Posterior cingulate gyrus (tissue), 11 donors: ENCODE results near the gene SLC6A19.

ENCODE experiments used
- DNase-seq, 10 donors: peaks; one replicate each; pipeline versions ENCODE4 v3.0.0 to v3.0.0-alpha.2; 2020 to 2021; ENCODE audit warnings: mixed read lengths in 3 of 10
- intact Hi-C: fragments of 100-400 bp; cut with DNase I; formaldehyde crosslinking; loops from one replicate; pipeline ENCODE4 v1.15.1; 2023

Gene SLC6A19

GRCh38 chr5:1187234-1187949, 14.0 kb upstream of the SLC6A19 start:
- intact Hi-C loops, result no loop called here
- DNase-seq, result peak in 7 of 10 donors; percentile 2 to 74 (median 21)

DNA sequence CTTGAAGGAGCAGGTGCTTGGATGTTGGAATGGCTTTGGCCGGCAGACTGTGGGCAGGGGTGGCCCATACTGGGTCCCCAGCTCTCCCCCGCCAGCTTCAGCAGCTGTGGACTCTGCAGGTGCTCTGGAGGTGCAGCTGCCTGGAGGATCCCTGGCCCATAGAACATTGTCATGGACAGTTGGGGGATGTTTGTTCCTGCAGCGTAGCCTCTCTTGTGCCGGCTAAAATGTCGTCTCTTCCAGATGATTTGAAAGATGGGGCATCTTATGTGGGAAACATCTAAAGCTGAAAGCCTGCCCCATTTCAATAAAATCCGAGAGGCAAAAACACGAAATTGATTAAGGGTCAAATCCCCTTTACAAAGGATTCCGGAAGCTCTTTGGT, 13.5 kb upstream of the SLC6A19 start:
- intact Hi-C loops, result no loop called here
- peak in 3 of 10 donors; percentile 2 to 44 (median 31) for DNase-seq

GRCh38 chr5:1188464-1188863, 12.9 kb upstream of the SLC6A19 start:
- intact Hi-C loops, result no loop called here
- DNase-seq, result peak in 4 of 10 donors; percentile 1 to 35 (median 8)

DNA sequence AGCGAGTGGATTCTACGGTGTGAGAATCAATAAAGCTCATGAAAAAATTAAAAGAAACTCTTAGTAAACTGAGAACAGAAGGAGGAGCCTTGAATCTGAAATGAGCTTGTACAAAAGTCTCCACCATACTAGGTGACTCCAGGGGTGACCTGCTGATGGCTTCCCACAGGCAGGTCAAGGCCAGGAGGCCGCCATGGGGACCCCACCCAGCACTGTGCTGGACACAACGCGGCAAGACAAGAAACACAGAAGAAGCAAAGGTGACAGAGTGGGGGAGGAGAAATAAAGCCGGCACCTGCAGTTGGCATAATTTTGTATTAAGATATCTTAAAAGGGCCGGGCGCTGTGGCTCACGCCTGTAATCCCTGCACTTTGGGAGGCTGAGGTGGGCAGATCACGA, 12.1 kb upstream of the SLC6A19 start:
- DNase-seq, result peak in 4 of 10 donors; percentile 4 to 69 (median 26)
- intact Hi-C loops, result no loop called here

- peak in 4 of 10 donors; percentile 12 to 47 (median 32) for DNase-seq
- intact Hi-C loops, result no loop called here
These were observed 11.1 kb upstream of the SLC6A19 start for GRCh38 chr5:1190278-1190677.

- peak in 6 of 10 donors; percentile 1 to 57 (median 20) for DNase-seq
- intact Hi-C loops, result no loop called here
These were observed 10.6 kb upstream of the SLC6A19 start for GRCh38 chr5:1190837-1191239.

GRCh38 chr5:1192971-1193590, 8.3 kb upstream of the SLC6A19 start:
- intact Hi-C loops, result no loop called here
- DNase-seq, result peak in 5 of 10 donors; percentile 0 to 44 (median 2)

- peak in 5 of 10 donors; percentile 6 to 80 (median 64) for DNase-seq
These were observed 7.8 kb upstream of the SLC6A19 start for GRCh38 chr5:1193591-1193985.

DNA sequence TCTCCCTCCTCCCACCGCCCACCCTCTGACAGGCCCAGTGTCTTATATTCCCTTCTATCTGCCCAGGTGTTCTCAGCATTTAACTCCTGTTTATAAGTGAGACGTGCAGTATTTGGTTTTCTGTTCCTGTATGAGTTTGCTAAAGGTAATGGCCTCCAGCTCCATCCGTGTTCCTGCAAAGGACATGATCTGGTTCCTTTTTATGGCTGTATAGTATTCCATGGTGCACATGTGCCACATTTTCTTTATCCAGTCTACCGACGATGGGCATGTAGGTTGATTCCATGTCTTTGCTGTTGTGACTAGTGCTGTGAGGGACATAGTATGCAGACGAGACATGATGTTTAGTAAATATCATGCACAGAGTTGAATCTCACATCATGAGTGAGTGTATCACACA, 7.0 kb upstream of the SLC6A19 start:
- DNase-seq, result peak in 1 of 10 donors; percentile 2
- intact Hi-C loops, result no loop called here

More at GRCh38 chr5:1193591-1193985, 7.8 kb upstream of the SLC6A19 start:
- intact Hi-C loops, result no loop called here

GRCh38 chr5:1195439-1195838, 6.0 kb upstream of the SLC6A19 start:
- peak in 4 of 10 donors; percentile 4 to 48 (median 18) for DNase-seq

DNA sequence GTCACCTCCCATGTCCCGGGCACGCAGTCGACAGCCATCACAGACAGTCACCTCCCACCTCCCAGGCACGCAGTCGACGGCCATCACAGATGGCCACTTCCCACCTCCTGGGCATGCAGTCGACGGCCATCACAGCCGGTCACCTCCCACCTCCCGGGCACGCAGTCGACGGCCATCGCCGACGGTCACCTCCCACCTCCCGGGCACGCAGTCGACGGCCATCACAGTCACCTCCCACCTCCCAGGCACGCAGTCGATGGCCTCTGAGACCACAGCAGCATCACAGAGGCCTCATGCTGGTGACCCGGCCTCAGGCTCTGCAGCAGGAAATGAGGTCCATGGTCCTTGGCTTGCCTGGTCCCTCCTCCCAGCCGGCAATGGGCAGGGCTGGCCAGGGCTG, 5.5 kb upstream of the SLC6A19 start:
- intact Hi-C loops, result no loop called here
- DNase-seq, result peak in 5 of 10 donors; percentile 5 to 57 (median 47)

More at GRCh38 chr5:1195439-1195838, 6.0 kb upstream of the SLC6A19 start:
- intact Hi-C loops, result no loop called here

- intact Hi-C loops, result no loop called here
These were observed 4.8 kb upstream of the SLC6A19 start for GRCh38 chr5:1196562-1196961.

DNA sequence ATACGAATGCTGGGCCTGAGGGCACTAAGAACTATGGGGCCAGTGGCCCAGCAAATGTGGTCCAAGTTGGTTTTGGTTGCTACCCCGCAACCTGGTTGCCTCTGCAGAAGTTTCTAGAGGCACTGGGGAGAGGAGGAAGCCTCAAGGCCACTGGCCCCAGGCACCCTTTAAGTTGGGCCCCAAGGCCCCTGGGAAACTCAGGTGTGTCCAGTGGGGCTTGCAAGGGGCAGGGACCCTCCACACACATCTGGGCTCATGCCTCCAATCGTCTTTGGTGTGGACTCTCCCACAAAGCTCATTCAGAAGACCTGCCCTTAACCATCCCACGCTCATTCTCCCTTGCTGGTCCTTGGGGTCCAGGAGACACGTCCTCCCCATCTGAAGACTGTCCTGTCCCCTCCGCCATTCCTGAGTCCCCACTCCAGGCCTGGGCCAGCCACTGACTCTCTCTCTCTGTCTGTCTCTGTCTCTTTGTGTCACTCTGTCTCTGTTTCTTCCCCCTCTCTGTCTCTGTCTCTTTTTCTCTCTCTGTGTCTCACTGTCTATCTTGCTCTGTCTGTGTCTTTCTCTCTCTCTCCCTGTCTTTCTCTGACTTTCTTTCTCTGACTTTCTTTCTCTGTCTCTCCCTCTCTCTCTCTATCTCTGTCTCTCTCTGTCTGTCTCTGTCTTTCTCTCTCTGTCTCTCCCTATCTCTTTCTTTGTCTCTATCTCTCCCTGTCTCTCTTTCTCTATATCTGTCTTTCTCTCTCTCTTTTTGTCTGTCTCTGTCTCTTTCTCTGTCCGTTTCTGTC, 3.3 kb upstream of the SLC6A19 start:
- DNase-seq, result peak in 5 of 10 donors; percentile 2 to 62 (median 18)
- intact Hi-C loops, result no loop called here

More at GRCh38 chr5:1196562-1196961, 4.8 kb upstream of the SLC6A19 start:
- DNase-seq, result no peak

DNA sequence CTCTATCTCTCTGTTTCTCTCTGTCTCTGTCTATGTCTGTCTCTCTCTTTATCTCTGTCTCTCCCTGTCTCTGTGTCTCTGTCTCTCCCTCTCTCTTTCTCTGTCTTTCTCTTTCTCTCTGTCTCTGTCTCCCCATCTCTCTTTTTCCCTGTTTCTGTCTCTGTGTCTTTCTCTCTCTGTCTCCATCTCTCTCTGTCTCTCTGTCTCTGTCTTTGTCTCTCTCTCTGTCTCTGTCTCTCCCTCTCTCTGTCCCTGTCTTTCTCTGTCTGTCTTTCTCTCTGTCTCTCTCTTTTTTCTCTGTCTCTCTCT, 2.1 kb upstream of the SLC6A19 start:
- DNase-seq, result no peak
- intact Hi-C loops, result no loop called here

DNA sequence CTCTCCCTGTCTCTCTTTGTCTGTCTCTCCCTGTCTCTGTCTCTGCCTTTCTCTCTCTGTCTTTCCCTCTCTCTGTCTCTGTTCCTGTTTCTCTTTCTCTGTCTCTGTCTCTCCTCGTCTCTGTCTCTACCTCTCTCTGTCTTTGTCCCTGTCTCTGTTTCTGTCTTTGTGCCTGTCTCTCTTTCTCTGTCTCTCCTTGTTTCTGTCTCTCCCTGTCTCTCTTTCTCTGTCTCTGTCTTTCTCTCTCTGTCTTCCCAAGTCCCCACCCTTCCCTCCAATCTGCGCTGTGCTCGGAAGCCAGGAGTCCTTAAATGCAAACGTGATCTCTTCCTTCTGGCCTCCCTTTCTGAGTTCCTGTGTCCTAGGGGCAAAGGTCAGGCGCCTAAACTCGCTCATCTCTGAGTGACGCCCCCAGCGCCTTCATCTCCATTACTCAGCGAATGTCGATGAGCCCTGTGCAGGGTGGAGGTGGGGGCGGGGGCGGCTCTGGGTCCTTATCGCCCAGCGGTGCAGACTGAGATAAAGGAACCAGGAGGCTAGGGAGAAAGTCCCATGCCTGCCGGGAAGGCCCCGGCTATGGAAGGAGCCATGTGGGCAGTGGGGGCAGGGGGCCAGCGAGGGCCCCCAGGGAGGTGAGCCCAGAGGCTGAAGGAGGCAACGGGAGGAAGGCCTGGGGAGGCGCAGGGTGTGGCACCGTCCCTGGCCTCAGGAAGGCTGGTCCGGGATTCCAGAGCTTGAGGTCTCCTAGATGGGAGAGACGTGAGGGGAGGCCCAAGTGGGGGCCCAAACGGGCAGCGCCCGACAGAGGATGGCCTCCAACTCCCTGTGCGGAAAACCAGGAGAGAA, 1.5 kb upstream of the SLC6A19 start:
- peak in 5 of 10 donors; percentile 2 to 55 (median 50) for DNase-seq
- intact Hi-C loops, result no loop called here

- intact Hi-C loops, result no loop called here
- peak in 4 of 10 donors; percentile 4 to 82 (median 61) for DNase-seq
These were observed 684 bp upstream of the SLC6A19 start for GRCh38 chr5:1200495-1201326.

DNA sequence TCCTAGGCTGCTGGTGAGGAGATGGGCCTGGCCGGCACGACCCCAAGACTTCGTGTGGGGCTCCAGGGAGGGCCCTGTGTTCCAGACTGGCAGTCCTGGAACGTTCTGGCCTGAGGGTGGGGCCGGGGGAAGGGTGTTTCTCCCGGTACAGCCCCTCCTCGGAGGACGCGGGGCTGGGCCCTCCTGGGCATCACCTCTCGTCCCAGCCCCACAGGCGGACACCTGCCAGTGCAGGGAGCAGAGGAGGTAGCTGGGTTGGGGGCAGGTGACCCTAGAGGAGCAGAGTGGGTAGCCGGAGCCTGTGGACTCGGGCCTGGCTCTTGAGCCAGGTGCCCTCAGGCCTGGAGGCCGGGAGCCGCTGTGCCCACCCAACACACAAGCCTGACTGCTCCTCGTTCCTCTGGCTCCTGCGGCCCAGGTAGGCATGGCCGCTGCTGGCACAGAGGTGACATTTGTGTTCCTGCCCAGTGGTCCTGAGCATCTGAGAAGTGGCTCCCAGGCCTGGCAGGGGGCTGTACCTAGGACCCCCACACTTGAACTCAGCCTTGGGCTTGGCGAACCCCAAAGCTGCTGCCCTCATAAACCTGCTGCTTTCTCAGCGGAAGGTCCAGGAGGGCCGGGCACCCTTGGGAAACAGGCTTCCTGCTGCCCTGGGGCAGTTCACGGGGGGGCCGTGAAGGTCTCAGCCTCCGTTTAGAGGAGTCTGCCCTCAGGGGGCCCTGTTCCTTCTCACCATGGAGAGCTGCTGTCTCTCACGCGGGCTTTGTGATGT, 817 bp downstream of the SLC6A19 start:
- DNase-seq, result peak in 4 of 10 donors; percentile 3 to 75 (median 60)
- intact Hi-C loops, result no loop called here

DNA sequence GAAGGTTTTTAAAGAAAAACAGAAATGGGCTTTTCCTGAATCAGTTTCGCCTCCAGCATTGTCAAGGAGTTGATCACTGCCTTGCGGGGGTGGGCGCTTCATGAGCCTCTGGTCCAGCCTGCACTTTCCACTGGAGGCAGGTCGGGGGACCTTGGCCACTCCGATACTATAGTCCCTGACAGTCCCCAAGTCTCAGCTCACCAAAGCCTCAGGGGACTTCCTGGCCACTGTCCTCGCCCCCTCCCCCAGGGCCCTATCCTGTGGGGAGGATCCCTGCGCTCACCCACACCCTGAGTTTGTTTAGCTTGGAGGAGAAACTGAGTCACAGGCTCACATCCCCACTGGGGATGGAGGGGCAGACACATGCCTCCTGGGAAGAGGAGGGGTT, 1.4 kb downstream of the SLC6A19 start:
- intact Hi-C loops, result no loop called here
- peak in 3 of 10 donors; percentile 2 to 54 (median 42) for DNase-seq
